ENCODE measurements around the gene GNG12.

Gene GNG12

DNA sequence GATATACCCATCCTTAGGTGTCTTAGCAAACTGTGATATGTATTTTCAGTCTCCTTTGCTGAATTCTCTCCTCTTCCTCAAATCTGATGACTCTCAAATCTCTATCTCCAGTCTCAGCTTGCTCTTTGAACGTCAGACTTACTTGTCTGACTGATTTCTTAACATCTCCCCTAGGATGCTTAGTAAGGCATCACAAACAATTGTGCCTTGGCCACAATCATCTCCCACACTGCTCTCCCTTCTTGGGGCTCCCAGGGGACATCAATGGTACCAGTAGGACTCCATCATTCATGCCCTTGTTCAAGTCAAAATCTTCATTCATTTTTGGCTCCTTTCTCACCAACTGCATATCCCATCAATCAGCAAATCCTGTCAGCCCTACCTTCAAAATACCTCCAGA is 42.0 kb downstream of the GNG12 start:
- no peak overlapping the region for H3K4me3 ChIP-seq (ENCODE audit: low read depth, low read length)
- no peak for DNase-seq (ENCODE audit: low read depth)

DNA sequence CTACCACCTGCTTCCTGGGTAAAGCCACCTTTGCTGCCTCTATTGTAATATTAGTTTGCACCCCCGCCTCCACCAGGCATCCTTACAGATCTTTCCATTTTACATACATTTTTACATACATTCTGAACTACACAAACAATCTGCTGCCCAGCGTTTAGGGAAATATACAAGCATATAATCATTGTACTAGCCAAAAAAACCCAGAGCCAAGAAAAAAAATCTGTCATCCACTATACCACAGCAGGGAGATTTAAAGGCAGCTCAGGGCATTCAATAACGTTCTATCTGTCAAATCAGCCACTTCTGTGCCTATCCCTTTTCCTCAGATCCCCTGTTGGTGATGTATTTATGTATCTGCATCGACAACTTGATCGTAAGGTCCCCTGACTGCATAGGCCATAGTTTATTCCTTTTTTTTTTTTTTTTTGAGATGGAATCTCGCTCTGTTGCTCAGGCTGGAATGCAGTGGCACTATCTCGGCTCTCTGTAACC is 43.0 kb downstream of the GNG12 start:
- H3K4me3 ChIP-seq (ENCODE audit: low read depth, low read length) = no peak overlapping the region
- no peak for DNase-seq (ENCODE audit: low read depth)

DNA sequence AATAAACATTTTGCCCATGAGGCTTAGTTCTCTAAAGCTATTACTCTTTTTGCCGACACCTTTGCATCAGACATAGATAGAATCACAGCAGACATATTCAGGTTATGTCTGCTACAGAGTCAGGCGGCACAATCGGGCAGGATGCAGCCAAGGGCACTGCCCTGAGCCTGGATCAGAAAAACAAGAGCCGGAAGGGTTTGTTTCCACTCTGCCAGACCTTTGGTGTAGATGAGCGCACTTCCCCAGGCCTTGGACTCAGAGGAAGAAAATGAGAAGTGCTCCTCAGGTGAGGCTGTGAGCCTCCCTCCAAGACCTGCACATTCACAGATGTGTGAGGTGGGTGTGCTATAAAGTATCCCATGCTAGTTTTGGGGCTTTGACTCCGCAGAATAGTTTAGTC is 43.7 kb downstream of the GNG12 start:
- DNase-seq (ENCODE audit: low read depth) = no peak
- H3K4me3 ChIP-seq (ENCODE audit: low read depth, low read length) = no peak overlapping the region

DNA sequence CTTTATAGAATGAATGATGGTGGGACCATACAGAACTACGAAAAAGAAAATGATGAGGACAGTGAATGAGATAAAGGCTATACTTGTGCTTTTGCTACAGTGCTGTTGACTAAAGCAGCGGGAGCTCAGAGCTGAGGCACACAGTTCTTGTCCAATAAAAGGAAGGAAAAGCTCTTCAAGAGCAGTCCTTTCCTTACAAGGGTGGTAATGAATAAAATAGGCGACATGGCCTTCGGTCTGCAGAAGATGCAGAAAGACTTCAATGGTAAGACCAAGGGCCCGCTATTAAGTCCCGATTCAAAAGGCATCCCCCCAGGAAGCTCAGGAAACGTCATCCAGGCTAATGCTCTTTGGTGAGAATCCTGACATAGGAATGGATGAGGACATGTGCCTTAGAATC is 44.4 kb downstream of the GNG12 start:
- H3K4me3 ChIP-seq (ENCODE audit: low read depth, low read length) = no peak overlapping the region
- no peak for DNase-seq (ENCODE audit: low read depth)

DNA sequence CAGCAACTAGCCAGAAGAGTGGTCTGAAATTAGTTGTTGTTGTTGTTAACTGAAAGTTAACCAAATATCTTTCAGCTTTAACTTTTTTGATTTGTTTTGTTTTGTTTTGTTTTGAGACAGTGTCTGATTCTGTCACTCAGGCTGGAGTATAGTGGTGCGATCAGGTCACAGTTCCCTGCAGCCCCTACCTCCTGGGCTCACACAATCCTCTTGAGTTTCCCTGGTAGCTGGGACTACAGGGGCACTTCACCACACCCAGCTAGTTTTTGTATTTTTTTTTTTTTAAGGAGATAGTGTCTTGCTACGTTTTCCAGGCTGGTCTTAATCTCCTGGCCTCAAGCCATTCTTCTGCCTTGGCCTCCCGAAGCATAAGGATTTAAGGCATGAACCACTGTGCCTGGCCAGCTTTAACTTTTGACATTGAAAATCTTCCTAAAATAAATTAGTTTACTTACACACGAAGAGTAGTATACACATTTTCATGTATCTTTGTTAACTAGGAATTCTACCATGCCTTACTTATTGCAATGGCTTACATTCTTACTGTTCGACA is 45.0 kb downstream of the GNG12 start:
- no peak overlapping the region for H3K4me3 ChIP-seq (ENCODE audit: low read depth, low read length)
- DNase-seq (ENCODE audit: low read depth) = no peak

DNA sequence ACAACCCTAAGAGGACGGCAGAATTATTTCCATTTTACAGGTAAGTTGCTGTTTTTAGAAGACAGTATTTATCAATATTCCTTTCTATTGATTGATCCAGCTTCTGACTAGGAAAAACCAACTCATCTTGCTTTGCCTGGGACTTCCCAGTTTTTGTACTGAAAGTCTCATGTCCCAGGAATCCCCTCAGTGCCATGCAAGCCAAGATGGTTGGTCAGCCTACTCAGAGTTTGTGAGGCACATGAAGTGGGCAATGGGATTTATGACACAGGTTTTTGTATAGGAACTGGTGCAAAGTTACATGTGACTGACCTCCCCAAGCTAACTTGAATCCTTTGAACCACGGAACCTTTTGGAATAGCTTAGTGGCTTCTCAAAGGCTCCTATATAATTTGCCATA is 45.5 kb downstream of the GNG12 start:
- DNase-seq (ENCODE audit: low read depth) = no peak
- H3K4me3 ChIP-seq (ENCODE audit: low read depth, low read length) = no peak overlapping the region

DNA sequence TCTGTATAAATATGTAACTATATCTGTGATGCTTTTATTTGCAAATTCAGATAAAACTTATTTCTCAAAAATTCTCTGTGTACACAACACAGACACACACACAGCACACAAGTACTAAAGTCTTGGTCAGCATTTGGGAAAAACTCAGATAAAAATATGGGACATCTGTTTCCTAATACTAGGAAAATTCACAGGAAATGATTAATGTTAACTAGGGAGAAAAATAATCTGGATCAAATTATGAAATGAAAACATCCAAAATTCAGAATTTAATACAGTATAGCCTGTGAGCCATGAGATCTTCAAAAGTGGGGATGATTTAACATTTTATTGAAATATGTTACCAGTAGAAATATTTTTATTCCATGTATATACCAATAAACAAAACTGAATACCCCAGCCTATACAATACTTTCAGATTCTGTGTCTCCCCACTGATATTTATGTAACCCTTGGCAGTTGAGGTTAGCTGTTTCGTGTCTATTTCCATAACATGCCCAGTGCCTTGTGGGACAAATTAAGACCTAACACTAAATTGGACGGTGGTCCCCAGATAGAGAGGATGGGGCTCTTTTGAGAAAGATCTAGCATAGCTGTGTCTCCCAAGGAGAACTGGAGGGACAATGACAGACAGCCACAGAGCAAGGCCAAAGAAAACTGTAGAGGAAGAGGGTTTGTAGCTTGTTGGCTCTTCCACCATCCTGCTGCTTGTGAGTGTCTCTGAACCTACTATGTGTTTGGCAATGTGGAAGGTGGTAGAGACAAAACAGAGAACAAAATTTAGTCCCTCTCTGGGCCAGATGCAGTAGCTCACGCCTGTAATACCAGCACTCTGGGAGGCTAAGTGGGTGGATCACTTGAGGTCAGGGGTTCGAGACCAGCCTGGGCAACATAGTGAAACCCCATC is 47.2 kb downstream of the GNG12 start:
- H3K4me3 ChIP-seq (ENCODE audit: low read depth, low read length) = no peak overlapping the region
- DNase-seq (ENCODE audit: low read depth) = no peak

DNA sequence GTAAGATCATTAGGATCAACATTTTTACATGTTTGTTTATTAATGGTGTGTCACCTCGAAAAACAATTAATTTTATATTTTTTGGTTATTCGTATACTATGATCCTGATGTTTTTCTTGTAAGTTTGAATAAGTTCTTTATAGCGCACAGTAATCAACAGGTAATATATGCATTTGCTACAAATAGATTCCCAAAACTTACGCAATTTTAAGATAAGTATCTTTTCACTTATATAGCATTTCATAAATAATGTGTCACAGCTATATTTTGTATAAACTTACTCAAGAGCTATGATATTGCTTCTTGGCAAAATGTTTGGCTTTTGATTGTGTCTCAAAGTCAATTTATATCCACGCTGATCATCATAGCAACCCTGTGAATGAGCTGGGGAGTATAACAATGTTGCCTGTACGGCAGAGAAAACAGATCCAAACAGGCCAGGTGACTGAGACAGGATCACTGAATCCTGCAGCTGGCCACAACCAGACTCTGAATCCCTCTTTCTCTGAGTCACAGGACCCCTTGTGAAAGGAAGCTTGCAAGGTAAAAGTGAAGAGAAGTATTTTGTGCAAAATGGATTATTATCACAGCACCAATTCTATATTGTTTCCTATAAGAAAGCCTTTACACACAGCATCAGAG is 48.6 kb downstream of the GNG12 start:
- DNase-seq (ENCODE audit: low read depth) = no peak
- H3K4me3 ChIP-seq (ENCODE audit: low read depth, low read length) = no peak overlapping the region

DNA sequence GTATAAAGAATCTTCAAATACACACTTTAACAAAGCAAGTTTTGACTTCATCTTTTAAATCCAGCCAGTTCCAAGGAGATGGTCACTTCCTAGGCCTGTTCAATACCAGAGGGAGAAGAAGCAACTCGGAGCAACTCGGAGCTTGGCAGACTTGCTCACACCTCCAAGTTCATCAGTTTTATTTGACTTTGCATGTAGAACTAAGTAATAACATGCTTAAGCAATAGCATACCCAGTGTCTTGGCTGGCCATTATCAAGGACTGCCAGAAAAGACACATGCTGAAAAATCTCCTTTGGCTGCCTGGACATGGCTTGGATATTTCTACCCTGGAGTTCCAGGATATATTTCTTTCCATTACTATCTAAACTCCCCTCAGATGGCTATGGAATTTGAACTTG is 52.6 kb downstream of the GNG12 start:
- DNase-seq (ENCODE audit: low read depth) = no peak
- H3K4me3 ChIP-seq (ENCODE audit: low read depth, low read length) = no peak overlapping the region

DNA sequence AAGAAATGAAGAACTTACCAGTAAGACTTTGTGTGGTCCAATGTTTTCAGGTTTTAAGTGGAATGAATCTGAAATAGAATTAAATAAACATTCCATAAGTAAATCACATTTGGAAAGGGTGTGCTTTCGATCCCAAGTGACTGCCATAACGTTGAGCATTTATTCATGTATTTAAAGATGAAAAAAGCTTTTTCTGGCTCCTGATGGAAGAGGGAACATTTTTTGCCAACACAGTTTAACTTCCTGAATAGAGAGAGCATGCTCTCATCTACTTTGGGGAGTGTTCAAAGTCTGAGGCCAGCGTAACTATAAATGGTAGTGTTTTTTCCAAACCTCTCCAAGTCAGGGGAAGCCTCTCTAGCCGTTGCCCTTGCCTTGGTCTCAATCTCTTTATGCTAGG is 55.8 kb downstream of the GNG12 start:
- DNase-seq (ENCODE audit: low read depth) = no peak
- H3K4me3 ChIP-seq (ENCODE audit: low read depth, low read length) = no peak overlapping the region

DNA sequence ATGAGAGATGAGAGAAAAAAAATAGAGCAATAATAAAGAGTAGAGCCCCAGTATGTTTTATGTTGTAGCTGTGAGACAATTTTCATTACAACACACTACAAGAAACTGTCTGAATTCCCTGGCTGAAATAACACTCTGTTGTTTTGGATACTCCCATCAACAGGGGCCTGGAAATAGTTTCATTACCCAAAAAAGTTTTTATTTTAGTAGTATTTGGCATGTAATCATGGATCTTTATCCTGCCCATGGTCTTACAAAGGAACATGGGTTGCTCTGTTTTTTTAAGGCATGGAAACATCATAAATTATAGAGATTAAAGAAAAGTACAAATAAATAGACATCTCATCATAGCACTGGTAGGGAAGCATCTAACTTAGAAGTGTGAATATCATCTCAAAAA is 56.3 kb downstream of the GNG12 start:
- H3K4me3 ChIP-seq (ENCODE audit: low read depth, low read length) = no peak overlapping the region
- DNase-seq (ENCODE audit: low read depth) = no peak

DNA sequence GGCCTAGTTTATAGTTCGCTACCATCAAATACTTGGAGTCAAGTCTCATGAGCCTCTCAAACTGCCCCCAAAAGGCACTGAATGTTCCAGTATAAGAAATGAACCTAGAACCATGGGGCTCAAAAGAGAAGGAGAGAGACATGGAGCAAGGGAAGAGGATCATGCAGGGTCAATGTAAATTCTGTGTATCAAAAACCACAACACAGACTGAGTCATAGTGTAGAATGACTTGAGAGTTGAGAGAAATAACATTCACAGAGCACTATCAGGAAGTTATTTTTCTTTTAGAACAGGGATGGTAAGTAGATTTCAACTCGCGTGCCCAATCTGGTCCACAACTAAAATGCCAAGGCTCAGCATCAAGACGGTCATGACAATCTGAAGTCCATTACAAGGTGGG is 59.8 kb downstream of the GNG12 start:
- no peak overlapping the region for H3K4me3 ChIP-seq (ENCODE audit: low read depth, low read length)
- no peak for DNase-seq (ENCODE audit: low read depth)

DNA sequence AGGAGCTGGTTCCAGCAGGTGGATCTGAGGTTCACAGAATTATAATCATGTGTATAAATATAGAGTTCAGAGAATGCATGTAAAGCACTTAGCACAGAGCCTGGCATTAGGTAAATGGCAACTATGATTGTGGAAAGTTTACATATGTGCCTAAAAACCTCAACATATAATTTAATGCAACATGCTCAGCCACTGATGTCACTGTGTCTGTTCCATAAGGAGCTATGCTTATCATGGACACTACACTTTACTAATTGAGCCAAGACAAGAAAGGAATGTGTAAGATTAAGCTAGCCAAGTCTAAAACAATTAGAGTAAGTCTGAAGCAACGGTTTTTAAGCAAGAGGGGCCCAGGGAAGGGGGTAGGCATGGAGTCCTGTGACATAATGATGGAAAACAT is 61.5 kb downstream of the GNG12 start:
- no peak for DNase-seq (ENCODE audit: low read depth)

DNA sequence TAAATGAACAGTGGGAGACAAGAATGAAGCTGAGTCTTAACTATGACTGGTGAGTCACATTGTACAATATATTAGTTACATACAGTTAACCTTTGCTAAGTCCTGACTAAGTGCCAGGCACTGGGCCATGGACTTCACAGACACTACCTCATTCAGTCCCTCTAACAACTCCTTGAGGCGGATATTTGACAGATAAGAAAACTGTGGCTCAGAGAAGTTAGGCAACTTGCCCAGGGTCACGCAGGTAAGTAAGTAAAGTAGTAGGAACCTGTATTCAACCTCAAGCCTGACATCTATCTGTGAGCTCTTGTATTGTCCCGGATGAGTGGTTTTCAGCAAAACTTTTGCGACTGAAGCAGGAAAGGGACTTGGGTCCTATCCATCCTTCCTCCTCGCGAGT is 62.1 kb downstream of the GNG12 start:
- no peak overlapping the region for H3K4me3 ChIP-seq (ENCODE audit: low read depth, low read length)
- DNase-seq (ENCODE audit: low read depth) = peak; percentile 35

More for the DNA sequence above, 61.5 kb downstream of the GNG12 start:
- no peak overlapping the region for H3K4me3 ChIP-seq (ENCODE audit: low read depth, low read length)

DNA sequence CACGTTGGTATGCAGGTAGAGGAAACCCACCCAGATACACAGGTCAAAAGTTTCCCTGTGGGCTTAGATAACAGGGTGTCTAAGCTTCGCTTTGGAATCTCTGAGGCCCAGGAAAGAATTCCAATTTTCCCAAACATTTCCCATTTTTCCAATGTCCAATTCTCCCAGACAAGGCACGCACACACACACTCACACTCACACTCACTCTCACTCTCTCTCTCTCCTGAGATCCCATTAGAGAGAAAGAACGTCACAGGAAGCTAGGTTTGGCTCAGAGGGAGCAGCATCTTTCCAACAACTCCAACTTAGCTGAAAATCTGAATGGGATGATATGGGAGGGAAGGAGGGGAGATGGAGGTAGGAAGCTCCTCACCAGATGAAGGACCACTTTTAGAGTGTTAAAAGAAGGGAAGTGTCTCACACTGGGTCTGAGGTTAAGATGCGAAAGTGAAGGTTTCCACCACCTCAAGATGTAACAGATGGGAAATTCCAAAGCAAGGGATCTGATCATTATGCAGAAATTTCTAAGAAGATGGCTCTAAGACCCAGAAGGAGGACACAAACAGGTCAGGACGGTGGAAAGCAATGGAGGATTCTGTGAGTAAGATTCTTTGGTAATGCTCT is 63.5 kb downstream of the GNG12 start:
- H3K4me3 ChIP-seq (ENCODE audit: low read depth, low read length) = no peak overlapping the region
- no peak for DNase-seq (ENCODE audit: low read depth)

DNA sequence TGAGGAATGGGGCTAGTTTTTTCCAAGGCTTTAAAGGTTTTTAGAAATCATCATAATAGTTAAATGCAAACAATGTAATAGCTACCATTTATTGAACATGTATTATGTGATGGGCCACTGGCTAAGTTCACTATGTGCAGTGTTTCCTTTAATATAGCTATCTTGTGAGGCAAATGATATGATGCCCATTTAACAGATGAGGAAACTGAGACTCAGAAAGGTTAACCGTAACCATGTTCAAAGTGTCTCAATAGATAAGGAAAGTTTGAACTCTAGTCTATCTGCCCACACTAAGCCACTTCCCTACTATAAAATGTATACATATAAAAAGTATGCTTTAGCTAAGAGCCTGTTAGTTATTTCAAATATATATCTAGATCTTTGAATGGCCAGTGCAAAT is 64.8 kb downstream of the GNG12 start:
- H3K4me3 ChIP-seq (ENCODE audit: low read depth, low read length) = no peak overlapping the region
- DNase-seq (ENCODE audit: low read depth) = no peak

DNA sequence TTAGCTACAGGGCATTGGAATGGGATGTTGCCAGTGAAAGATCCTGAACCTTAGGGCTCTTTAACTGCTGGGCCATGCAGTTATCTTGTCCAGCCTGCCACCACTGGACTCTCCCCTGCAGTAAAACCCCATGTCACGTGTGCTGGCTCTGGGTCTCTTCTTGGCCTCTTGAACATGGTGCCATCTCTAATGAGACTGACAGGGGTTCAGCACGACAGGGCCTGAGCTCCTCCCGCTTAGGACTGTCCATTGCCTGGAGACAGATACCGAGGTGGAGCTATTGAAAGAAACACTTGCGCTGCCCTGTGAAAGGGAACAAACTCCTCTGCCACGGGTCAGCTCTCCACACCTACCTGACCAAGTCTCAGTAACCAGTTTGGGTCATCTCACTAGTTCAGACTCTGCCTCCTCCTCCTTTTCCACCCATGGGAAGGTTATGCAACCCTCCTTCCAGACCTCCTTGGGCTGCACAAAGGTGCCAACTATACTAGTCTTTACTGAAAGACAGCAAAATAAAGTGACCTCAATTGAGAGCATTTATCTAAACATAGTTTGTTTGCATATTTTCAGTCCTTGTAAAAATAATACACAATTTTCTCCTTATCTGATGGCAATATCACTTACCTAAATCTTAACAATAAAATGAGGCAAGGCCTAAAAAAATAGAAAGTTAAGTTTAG is 66.0 kb downstream of the GNG12 start:
- H3K4me3 ChIP-seq (ENCODE audit: low read depth, low read length) = no peak overlapping the region
- no peak for DNase-seq (ENCODE audit: low read depth)

DNA sequence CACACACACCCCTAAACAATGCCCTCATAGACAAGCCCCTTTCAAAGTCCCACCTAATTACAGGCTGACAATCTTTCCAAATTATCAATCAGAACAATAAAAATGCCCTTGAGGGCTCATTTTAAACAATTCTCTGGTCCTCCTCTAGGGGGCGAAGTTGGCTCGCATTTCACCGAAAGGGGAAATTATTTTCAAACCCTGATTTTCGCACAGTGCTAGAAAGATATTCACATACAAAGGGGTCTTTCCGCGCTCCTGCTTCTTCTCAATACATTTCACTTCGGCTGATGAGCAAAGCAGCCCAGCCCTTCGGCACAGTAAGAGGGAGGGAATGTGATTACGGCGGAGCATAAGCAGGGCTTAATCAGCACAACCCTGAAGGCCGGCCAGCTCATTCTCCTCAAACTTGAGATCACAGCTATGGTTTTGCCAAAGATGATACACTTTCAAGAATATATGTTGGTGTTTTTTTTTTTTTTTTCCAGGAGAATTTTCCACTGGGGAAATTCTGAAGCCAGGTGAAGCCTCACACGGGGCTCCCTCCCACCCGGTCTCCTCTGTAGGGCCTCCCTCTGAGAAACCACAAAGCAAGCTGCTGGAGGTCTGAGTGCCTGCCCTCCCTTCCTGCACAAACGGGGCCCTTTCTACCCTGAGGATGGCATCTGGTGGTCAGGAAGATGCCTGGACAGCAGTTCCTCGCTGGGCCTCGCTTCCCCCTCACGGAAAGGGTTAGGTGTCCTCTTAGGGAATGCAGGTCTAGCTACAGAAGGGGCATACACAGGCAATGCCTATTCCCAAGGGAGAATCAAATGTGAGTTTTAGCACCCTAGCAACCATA is 66.9 kb downstream of the GNG12 start:
- H3K4me3 ChIP-seq (ENCODE audit: low read depth, low read length) = peak overlapping the region; percentile 14
- DNase-seq (ENCODE audit: low read depth) = peak; percentile 78

DNA sequence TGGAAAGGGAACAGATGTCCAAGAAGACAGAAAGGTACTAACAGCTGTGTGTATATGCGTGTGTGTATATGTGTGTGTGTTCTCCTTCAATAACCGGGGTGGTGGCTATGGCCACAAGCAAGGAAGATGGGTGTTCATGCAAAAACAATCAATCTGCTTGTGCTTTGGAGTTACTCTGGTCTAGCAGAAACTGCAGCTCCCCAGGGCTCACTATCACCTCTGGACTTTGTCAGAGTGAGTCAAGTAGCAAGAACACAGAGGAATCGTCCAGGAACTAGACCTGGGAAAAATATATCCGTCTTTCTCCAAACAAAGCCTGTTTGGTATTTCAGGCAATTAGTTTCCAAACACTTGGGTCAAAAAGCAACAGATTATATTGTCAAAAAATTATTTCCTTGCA is 68.6 kb downstream of the GNG12 start:
- no peak for DNase-seq (ENCODE audit: low read depth)
- no peak overlapping the region for H3K4me3 ChIP-seq (ENCODE audit: low read depth, low read length)

Measured in skeletal muscle cell (primary cell).